Measurements from ENCODE around the gene SIGLEC15.
"Not testable (repeated sequence)": the region's sequence is repeated elsewhere in the genome, so short reads cannot be mapped to it uniquely, and the experiment has no call there.

SIGLEC15 gene

GRCh38 chr18:45820106-45820745, 5.2 kb upstream of the SIGLEC15 start:
- no peak overlapping the region for H3K4me3 ChIP-seq (ENCODE audit: low read depth, low read length)
- DNase-seq (ENCODE audit: low read depth) = no peak
- TF ChIP-seq CTCF (IDR thresholded peaks at IDR 0.05; ENCODE audit: low read depth, low read length, missing control alignments) = no peak

GRCh38 chr18:45821026-45821425, 4.4 kb upstream of the SIGLEC15 start:
- no peak for DNase-seq (ENCODE audit: low read depth)
- no peak overlapping the region for H3K4me3 ChIP-seq (ENCODE audit: low read depth, low read length)
- TF ChIP-seq CTCF (IDR thresholded peaks at IDR 0.05; ENCODE audit: low read depth, low read length, missing control alignments) = no peak

GRCh38 chr18:45821711-45822110, 3.8 kb upstream of the SIGLEC15 start:
- TF ChIP-seq CTCF (IDR thresholded peaks at IDR 0.05; ENCODE audit: low read depth, low read length, missing control alignments) = no peak
- DNase-seq (ENCODE audit: low read depth) = no peak
- H3K4me3 ChIP-seq (ENCODE audit: low read depth, low read length) = no peak overlapping the region

DNA sequence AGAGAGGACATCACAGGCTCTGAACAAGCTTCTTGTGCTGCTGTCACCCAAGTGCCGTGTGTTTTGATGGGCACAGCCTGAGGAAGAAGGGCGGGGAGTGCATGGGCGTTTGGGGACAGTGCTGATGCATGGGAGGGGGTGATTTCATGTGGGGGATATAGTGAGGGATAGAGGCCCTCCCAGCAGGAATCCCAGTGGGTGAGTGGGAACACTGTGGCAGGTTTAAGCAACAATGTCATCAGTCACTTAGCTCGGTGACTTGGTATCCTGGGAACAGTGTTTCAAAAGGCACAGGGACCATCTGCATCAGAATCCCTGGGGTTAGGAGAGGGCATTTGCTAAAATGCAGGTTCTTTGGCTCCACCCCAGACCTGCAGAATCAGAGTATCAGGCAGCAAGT, 609 bp downstream of the SIGLEC15 start:
- TF ChIP-seq CTCF (IDR thresholded peaks at IDR 0.05; ENCODE audit: low read depth, low read length, missing control alignments) = no peak
- DNase-seq (ENCODE audit: low read depth) = no peak

DNA sequence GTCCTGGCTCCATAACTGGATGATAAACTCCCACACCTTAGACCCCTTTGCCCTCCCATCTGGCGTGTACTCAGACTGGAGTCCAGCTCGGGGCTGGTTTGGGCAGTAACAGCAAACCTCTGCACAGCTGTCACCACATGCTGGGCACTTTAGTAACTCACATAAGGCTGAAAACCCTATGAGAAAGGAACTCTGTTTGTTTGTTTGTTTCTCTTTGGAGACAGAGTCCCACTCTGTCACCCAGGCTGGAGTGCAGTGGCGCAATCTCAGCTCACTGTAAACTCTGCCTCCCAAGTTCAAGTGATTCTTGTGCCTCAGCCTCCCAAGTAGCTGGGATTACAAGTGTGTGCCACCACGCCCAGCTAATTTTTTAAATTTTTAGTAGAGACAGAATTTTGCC, 1.2 kb downstream of the SIGLEC15 start:
- DNase-seq (ENCODE audit: low read depth); H3K4me3 ChIP-seq (ENCODE audit: low read depth, low read length): not testable (repeated sequence)

More for the DNA sequence above, 609 bp downstream of the SIGLEC15 start:
- H3K4me3 ChIP-seq (ENCODE audit: low read depth, low read length) = no peak overlapping the region

- H3K4me3 ChIP-seq (ENCODE audit: low read depth, low read length) = no peak overlapping the region
- no peak for TF ChIP-seq CTCF (IDR thresholded peaks at IDR 0.05; ENCODE audit: low read depth, low read length, missing control alignments)
- no peak for DNase-seq (ENCODE audit: low read depth)
Measured at GRCh38 chr18:45828917-45829811, 3.7 kb downstream of the SIGLEC15 start.

DNA sequence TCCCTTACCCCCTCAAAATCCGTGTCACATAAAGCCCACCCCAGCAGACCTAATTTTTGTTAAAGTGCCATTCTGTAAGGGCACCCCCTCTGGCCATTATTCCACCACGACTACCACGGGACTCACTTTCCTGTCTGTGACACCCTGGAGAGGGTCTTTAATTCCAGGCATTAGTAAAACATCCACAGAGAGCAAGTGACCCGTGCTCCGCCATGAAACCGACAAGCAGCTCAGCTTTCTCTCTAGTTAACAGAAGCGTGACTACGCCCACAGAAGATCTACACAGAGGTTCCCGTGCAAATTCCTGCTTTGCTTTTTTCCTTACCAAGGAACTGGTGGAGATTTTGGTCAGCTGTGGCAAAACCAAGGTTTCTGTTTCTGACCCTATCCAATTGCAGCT, 4.4 kb downstream of the SIGLEC15 start:
- DNase-seq (ENCODE audit: low read depth) = no peak
- no peak for TF ChIP-seq CTCF (IDR thresholded peaks at IDR 0.05; ENCODE audit: low read depth, low read length, missing control alignments)
- no peak overlapping the region for H3K4me3 ChIP-seq (ENCODE audit: low read depth, low read length)
